GM12875 (cell line): ENCODE measurements around the gene KLHL11.
"Not testable (repeated sequence)": the region's sequence is repeated elsewhere in the genome, so short reads cannot be mapped to it uniquely, and the experiment has no call there.

Experiments
- H3K4me3 ChIP-seq: one replicate; pipeline ENCODE4 v1.5.1; 2011; ENCODE audit warnings: low read depth, low read length, control low read depth
- CTCF ChIP-seq: IDR thresholded peaks from 2 replicates; pipeline ENCODE4 v1.5.1; 2011; ENCODE audit warnings: low read depth, mild to moderate bottlenecking, control low read depth, inconsistent platforms, low read length, moderate library complexity, borderline replicate concordance; ENCODE audit not compliant: insufficient read depth

KLHL11 gene

GRCh38 chr17:41860254-41860931 lies 4.8 kb downstream of the KLHL11 start:
- H3K4me3 ChIP-seq, result no peak overlapping the region
- no peak for TF ChIP-seq CTCF

GRCh38 chr17:41851382-41851781 lies 13.8 kb downstream of the KLHL11 start:
- not testable (repeated sequence) for H3K4me3 ChIP-seq

GRCh38 chr17:41849251-41849990 lies 15.8 kb downstream of the KLHL11 start:
- TF ChIP-seq CTCF, result no peak
- no peak overlapping the region for H3K4me3 ChIP-seq

GRCh38 chr17:41848788-41849187 lies 16.4 kb downstream of the KLHL11 start:
- no peak for TF ChIP-seq CTCF
- no peak overlapping the region for H3K4me3 ChIP-seq

- H3K4me3 ChIP-seq, result no peak overlapping the region
- no peak for TF ChIP-seq CTCF
Observed at GRCh38 chr17:41844971-41845370, 20.3 kb downstream of the KLHL11 start.

GRCh38 chr17:41840781-41841180 lies 24.4 kb downstream of the KLHL11 start:
- not testable (repeated sequence) for H3K4me3 ChIP-seq

- not testable (repeated sequence) for H3K4me3 ChIP-seq
Observed at GRCh38 chr17:41839448-41839847, 25.8 kb downstream of the KLHL11 start.

GRCh38 chr17:41837761-41838538 lies 27.3 kb downstream of the KLHL11 start, which contains the start of gene KLHL10:
TSS of gene KLHL10 (plus strand) at chr17:41837825. CDS start at chr17:41837933, 108 bp downstream.
- TF ChIP-seq CTCF, result no peak
- no peak within 1 kb of the TSS for H3K4me3 ChIP-seq
